Retinal pigment epithelial cell (primary cell): Measurements from ENCODE around the gene CRY1.
A peak's percentile ranks its signal among the peaks of the same experiment; 100 is the strongest.

Source experiments
- DNase-seq: peaks from one replicate; pipeline ENCODE4 v3.0.0-alpha.2; 2010; ENCODE audit warnings: low read depth
- H3K4me3 ChIP-seq: 2 replicates; pipeline ENCODE4 v1.5.1; 2011; ENCODE audit warnings: mild to moderate bottlenecking, low read length, control low read depth, moderate library complexity
- TF ChIP-seq, protein P1 (sequence below): conservative IDR thresholded peaks from 2 replicates; pipeline ENCODE4 v1.5.1; 2011; ENCODE audit warnings: low read depth, low read length, control low read depth, inconsistent platforms

CRY1 gene

DNA sequence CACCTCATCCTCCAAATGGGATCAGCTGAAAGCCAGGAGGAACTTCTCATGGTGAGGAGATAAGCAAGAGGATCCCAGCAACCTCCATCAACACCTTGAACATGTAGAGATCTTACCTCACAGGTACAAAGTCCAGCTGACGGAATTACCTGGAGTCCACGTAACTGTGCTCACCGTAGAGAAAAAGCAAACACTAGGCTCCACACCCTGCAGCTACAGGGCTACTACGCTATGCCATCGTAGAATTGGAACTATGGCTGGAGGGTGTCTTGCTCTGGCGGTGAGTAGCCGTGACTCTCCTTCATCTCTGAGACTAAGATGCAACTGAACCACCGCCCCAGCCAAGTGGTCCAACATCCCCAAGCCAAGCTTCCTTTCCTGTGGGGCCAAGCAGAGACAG is 50.5 kb downstream of the CRY1 start:
- no peak for DNase-seq
- TF ChIP-seq, protein P1, sequence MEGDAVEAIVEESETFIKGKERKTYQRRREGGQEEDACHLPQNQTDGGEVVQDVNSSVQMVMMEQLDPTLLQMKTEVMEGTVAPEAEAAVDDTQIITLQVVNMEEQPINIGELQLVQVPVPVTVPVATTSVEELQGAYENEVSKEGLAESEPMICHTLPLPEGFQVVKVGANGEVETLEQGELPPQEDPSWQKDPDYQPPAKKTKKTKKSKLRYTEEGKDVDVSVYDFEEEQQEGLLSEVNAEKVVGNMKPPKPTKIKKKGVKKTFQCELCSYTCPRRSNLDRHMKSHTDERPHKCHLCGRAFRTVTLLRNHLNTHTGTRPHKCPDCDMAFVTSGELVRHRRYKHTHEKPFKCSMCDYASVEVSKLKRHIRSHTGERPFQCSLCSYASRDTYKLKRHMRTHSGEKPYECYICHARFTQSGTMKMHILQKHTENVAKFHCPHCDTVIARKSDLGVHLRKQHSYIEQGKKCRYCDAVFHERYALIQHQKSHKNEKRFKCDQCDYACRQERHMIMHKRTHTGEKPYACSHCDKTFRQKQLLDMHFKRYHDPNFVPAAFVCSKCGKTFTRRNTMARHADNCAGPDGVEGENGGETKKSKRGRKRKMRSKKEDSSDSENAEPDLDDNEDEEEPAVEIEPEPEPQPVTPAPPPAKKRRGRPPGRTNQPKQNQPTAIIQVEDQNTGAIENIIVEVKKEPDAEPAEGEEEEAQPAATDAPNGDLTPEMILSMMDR: no peak
- H3K4me3 ChIP-seq: no peak overlapping the region

DNA sequence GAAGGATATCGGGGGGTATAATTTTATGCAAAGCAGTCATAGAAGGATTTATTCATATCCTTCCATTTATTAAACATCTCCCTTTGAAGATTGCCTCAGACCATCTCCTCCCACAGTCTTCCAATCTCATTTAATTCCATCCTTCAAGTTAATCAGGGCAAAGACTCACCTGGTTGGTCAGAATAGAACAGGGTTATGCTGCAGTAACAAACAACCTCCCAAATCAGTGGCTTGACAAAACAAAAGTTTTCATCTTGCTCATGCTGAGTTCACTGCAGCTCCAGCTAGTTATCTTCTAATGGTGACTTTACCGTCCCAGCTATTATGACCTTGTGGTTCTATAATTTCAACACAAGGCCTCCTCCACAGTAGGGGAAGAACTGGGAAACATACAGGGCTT is 57.6 kb downstream of the CRY1 start:
- H3K4me3 ChIP-seq: no peak overlapping the region
- no peak for DNase-seq
- TF ChIP-seq, protein P1: no peak

DNA sequence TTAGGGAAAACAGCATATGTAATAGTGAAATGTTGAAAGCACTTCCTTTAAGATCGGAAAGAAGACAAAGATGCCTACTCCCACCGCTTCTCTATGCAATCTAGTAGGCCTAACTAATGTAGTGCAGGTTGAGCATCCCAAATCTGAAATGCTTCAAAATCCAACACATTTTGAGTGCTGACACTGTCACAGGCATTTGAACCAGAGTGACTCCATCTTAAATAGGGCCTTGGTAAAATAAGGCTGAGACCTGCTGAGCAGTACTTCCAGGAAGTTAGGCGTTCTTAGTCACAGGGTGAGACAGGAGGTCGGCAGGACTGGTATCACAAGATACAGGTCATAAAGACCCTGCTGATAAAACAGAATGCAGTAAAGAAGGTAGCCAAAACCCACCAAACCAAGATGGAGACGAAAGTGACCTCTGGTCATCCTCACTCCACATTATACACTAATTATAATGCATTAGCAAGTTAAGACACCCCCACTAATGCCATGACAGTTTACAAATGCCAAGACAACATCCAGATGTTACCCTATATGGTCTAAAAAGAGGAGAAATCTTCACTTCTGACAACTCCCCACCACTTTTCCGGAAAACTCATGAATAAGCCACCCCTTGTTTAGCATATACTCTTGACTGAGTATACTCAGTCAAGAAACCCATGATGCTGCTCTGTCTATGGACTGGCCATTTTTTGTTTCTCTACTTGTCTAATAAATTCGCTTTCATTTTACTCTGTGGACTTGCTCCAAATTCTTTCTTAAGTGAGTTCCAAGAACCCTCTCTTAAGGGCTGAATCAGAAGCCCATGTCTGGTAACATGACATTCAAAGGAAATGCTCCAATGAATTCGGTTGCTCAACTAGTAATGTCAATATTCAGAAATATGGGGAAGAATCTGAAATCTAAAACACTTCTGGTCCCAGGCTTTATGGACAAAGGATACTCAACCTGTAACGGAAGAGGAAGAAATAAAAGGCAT is 59.3 kb downstream of the CRY1 start:
- DNase-seq: no peak
- H3K4me3 ChIP-seq: no peak overlapping the region
- TF ChIP-seq, protein P1: no peak

DNA sequence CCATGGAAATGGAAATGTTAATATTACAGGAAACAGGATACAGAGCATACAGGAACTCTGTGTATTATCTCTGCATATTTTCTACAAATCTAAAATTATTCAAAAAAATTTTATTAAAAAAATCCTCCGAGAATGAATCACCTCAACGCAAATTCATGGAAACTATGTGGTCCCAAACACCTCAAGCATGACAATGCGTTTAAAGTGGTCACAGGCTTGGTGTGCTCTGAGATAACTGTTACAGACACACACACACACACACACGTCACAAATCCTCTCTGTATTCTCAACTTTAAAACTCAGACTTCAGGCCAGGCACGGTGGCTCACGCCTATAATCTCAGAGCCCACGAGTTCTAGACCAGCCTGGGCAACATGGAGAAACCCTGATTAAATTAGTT is 61.1 kb downstream of the CRY1 start:
- no peak overlapping the region for H3K4me3 ChIP-seq
- TF ChIP-seq, protein P1: no peak
- no peak for DNase-seq

DNA sequence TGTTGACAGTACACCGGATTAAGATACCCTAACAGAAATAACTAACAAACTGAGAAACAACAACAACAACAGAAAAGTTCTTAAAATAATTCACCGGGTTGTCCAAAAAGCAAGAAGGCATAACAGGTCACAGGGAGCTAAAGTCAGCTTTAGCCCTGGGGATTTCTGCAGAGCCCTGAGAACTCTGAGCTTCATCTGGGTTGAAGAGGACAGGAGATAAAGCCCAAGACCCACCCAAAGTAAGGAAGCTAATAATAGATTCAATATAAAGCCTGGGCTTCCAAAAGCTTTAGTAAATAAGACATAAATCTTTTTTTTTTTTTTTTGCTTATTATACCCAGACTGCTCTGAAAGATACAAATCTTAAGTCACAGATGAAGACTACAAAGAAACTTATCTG is 62.3 kb downstream of the CRY1 start:
- no peak for DNase-seq
- TF ChIP-seq, protein P1: no peak
- no peak overlapping the region for H3K4me3 ChIP-seq

DNA sequence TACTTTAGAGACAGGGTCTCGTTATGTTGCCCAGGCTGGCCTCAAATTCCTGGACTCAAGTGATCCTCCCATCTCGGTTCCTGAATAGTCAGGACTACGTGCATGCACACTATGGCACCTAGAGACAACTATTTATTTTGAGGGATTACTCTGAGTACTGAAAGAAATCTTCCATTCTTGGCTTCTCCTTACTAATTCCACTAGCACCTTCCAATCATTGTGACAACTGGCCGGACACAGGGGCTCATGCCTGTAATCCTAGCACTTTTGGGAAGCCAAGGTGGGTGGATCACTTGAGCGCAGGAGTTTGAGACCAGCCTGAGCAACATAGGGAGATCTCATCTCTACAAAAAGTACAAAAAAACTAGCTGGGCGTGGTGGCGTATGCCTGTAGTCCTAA is 64.3 kb downstream of the CRY1 start:
- TF ChIP-seq, protein P1: no peak
- DNase-seq: no peak
- no peak overlapping the region for H3K4me3 ChIP-seq

DNA sequence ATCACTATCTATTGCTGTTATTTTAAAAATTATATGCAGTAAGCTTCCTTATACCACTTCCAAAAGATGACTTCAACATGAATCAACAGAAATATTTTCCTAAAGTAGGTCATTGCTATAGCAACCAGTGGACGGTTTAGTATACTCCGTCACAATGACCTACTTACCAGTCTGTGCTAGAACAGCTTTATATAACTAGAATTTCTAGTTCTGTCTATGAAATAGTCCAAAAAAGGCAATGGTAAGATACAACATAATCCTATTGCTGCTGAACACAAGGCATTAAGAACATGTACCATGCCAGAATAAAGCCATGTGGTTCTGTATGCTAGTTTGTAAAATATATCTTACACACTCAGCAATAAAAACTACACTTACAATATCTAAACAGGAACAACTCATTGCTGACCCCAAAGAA is 65.7 kb downstream of the CRY1 start:
- TF ChIP-seq, protein P1: no peak
- DNase-seq: peak; percentile 91
- H3K4me3 ChIP-seq: no peak overlapping the region
